HG03139 (cell line): ENCODE data around the gene ADGRG7.
A peak's percentile ranks its signal among the peaks of the same experiment; 100 is the strongest.
"Not testable (repeated sequence)": the region's sequence is repeated elsewhere in the genome, so short reads cannot be mapped to it uniquely, and the experiment has no call there.

Experiments used
- ATAC-seq: cut with Tn5 transposase; IDR thresholded peaks from one replicate; pipeline ENCODE4 v1.9.1; 2021; ENCODE audit not compliant: unreplicated experiment

The ADGRG7 gene

GRCh38 chr3:100641471-100642032 is 32.2 kb downstream of the ADGRG7 start:
- peak; percentile 80 for ATAC-seq

GRCh38 chr3:100645913-100646312 is 36.5 kb downstream of the ADGRG7 start:
- ATAC-seq, result no peak

- no peak for ATAC-seq
Measured at GRCh38 chr3:100647171-100647570, 37.8 kb downstream of the ADGRG7 start.

GRCh38 chr3:100647657-100648056 is 38.3 kb downstream of the ADGRG7 start:
- ATAC-seq, result no peak

- peak; percentile 92 for ATAC-seq
Measured at GRCh38 chr3:100650651-100651619, 41.5 kb downstream of the ADGRG7 start.

GRCh38 chr3:100653604-100654294 is 44.3 kb downstream of the ADGRG7 start:
- no peak for ATAC-seq

GRCh38 chr3:100656945-100657344 is 47.5 kb downstream of the ADGRG7 start:
- ATAC-seq, result no peak

- ATAC-seq, result not testable (repeated sequence)
Measured at GRCh38 chr3:100661294-100661693, 51.9 kb downstream of the ADGRG7 start.

GRCh38 chr3:100662113-100662823 is 52.9 kb downstream of the ADGRG7 start:
- ATAC-seq, result no peak

GRCh38 chr3:100665230-100665629 is 55.8 kb downstream of the ADGRG7 start:
- ATAC-seq, result no peak

GRCh38 chr3:100666699-100667098 is 57.3 kb downstream of the ADGRG7 start:
- ATAC-seq, result not testable (repeated sequence)

GRCh38 chr3:100667316-100667715 is 57.9 kb downstream of the ADGRG7 start:
- ATAC-seq, result not testable (repeated sequence)

GRCh38 chr3:100670995-100671394 is 61.6 kb downstream of the ADGRG7 start:
- not testable (repeated sequence) for ATAC-seq

- ATAC-seq, result no peak
Measured at GRCh38 chr3:100681496-100681895, 72.1 kb downstream of the ADGRG7 start.

- no peak for ATAC-seq
Measured at GRCh38 chr3:100682056-100682853, 72.9 kb downstream of the ADGRG7 start.

GRCh38 chr3:100682854-100683760 is 73.7 kb downstream of the ADGRG7 start:
- no peak for ATAC-seq

GRCh38 chr3:100693225-100693624 is 83.8 kb downstream of the ADGRG7 start:
- no peak for ATAC-seq

- no peak for ATAC-seq
Measured at GRCh38 chr3:100695696-100696095, 86.3 kb downstream of the ADGRG7 start.

- no peak for ATAC-seq
Measured at GRCh38 chr3:100696161-100696560, 86.8 kb downstream of the ADGRG7 start.
